Measurements from ENCODE around the gene ROBO1.

- TF ChIP-seq, protein P1, sequence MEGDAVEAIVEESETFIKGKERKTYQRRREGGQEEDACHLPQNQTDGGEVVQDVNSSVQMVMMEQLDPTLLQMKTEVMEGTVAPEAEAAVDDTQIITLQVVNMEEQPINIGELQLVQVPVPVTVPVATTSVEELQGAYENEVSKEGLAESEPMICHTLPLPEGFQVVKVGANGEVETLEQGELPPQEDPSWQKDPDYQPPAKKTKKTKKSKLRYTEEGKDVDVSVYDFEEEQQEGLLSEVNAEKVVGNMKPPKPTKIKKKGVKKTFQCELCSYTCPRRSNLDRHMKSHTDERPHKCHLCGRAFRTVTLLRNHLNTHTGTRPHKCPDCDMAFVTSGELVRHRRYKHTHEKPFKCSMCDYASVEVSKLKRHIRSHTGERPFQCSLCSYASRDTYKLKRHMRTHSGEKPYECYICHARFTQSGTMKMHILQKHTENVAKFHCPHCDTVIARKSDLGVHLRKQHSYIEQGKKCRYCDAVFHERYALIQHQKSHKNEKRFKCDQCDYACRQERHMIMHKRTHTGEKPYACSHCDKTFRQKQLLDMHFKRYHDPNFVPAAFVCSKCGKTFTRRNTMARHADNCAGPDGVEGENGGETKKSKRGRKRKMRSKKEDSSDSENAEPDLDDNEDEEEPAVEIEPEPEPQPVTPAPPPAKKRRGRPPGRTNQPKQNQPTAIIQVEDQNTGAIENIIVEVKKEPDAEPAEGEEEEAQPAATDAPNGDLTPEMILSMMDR (IDR thresholded peaks at IDR 0.05; ENCODE audit: insufficient read depth, low read length, poor library complexity, severe bottlenecking), result no peak
- no peak for TF ChIP-seq EZH2phosphoT487 (conservative IDR thresholded peaks at IDR 0.05; ENCODE audit: low read length)
Observed at GRCh38 chr3:79406175-79406574, 361.6 kb downstream of the ROBO1 start.
